DOHH2 (cell line): Measurements from ENCODE around the gene DDR2.

Source experiments
- H3F3A ChIP-seq: fragments of 200-600 bp; sonication (generic), shearing (Covaris generic); 2 replicates; pipeline ENCODE4 v1.6.0; 2016; ENCODE audit warnings: antibody characterized with exemption, mild to moderate bottlenecking; ENCODE audit not compliant: control insufficient read depth, insufficient read depth
- H3K27ac ChIP-seq: fragments of 200-600 bp; sonication (generic); 2 replicates; pipeline ENCODE4 v1.5.1; 2014; ENCODE audit warnings: low read depth, mild to moderate bottlenecking, low read length, moderate library complexity
- H3K27me3 ChIP-seq: fragments of 200-600 bp; sonication (generic); 2 replicates; pipeline ENCODE4 v1.6.1; 2014; ENCODE audit warnings: mild to moderate bottlenecking, low read length, mixed read lengths; ENCODE audit not compliant: control insufficient read depth
- H3K36me3 ChIP-seq: fragments of 200-600 bp; sonication (generic); 2 replicates; pipeline ENCODE4 v1.6.1; 2014; ENCODE audit warnings: mild to moderate bottlenecking, low read length, moderate library complexity, mixed read lengths; ENCODE audit not compliant: control insufficient read depth
- H3K4me1 ChIP-seq: fragments of 200-600 bp; sonication (generic); 2 replicates; pipeline ENCODE4 v1.6.1; 2014; ENCODE audit warnings: mild to moderate bottlenecking, low read length, mixed read lengths; ENCODE audit not compliant: control insufficient read depth
- H3K4me2 ChIP-seq: fragments of 200-600 bp; sonication (generic); 2 replicates; pipeline ENCODE4 v1.6.0; 2014; ENCODE audit warnings: mild to moderate bottlenecking, low read length, moderate library complexity
- H3K4me3 ChIP-seq: fragments of 200-600 bp; sonication (generic); 2 replicates; pipeline ENCODE4 v1.5.1; 2014; ENCODE audit warnings: mild to moderate bottlenecking, low read length, mixed read lengths
- H3K79me2 ChIP-seq: fragments of 200-600 bp; sonication (generic); 2 replicates; pipeline ENCODE4 v1.6.1; 2014; ENCODE audit warnings: mild to moderate bottlenecking, low read length, mixed read lengths; ENCODE audit not compliant: control insufficient read depth
- H3K9me2 ChIP-seq: fragments of 200-600 bp; sonication (generic); replicated peaks from 2 replicates; pipeline ENCODE4 v1.6.1; 2014; ENCODE audit warnings: mild to moderate bottlenecking, low read length, mixed read lengths; ENCODE audit not compliant: control insufficient read depth
- H3K9me3 ChIP-seq: fragments of 200-600 bp; sonication (generic); 2 replicates; pipeline ENCODE4 v1.6.1; 2014; ENCODE audit warnings: antibody characterized with exemption, low read length, mixed read lengths; ENCODE audit not compliant: control insufficient read depth, insufficient read depth
- H4K20me1 ChIP-seq: fragments of 200-600 bp; sonication (generic); 2 replicates; pipeline ENCODE4 v1.6.0; 2014; ENCODE audit warnings: low read depth, mild to moderate bottlenecking, antibody characterized with exemption, low read length, moderate library complexity; ENCODE audit not compliant: control insufficient read depth, insufficient read depth
- CTCF ChIP-seq: fragments of 200-600 bp; sonication (generic); IDR thresholded peaks from one replicate; pipeline ENCODE4 v1.5.1; 2014; ENCODE audit warnings: antibody characterized with exemption, mild to moderate bottlenecking, low read depth, low read length; ENCODE audit not compliant: poor library complexity, severe bottlenecking
- EZH2phosphoT487 ChIP-seq: fragments of 200-600 bp; sonication (generic); IDR thresholded peaks from 2 replicates; pipeline ENCODE4 v1.6.1; 2017; ENCODE audit warnings: borderline replicate concordance, mild to moderate bottlenecking, antibody characterized with exemption, low read length, moderate library complexity, mixed read lengths

Gene DDR2

GRCh38 chr1:162649583-162649982 lies 17.3 kb downstream of the DDR2 start:
- H3K27me3 ChIP-seq: peaks cover 3% of the 10 kb centered on the region; the same call in 1 of the 2 replicates
- H3K79me2 ChIP-seq: no peaks in the 10 kb centered on the region
- no peak overlapping the region for H3K4me2 ChIP-seq
- TF ChIP-seq EZH2phosphoT487 (no peak), CTCF (no peak)
- H3F3A ChIP-seq: no peaks in the 10 kb centered on the region
- H3K27ac ChIP-seq: no peak overlapping the region
- H3K4me3 ChIP-seq: no peak overlapping the region
- no peaks in the 10 kb centered on the region for H4K20me1 ChIP-seq
- H3K4me1 ChIP-seq: no peaks in the 10 kb centered on the region
- no peaks in the 10 kb centered on the region for H3K9me3 ChIP-seq
- H3K36me3 ChIP-seq: no peaks in the 10 kb centered on the region
- no peaks in the 10 kb centered on the region for H3K9me2 ChIP-seq

- no peak overlapping the region for H3K4me2 ChIP-seq
- no peaks in the 10 kb centered on the region for H3K79me2 ChIP-seq
- TF ChIP-seq CTCF (no peak), EZH2phosphoT487 (no peak)
- peaks cover 3% of the 10 kb centered on the region; the same call in 1 of the 2 replicates for H3K27me3 ChIP-seq
- H3K36me3 ChIP-seq: no peaks in the 10 kb centered on the region
- no peak overlapping the region for H3K27ac ChIP-seq
- H3K4me1 ChIP-seq: no peaks in the 10 kb centered on the region
- no peaks in the 10 kb centered on the region for H3F3A ChIP-seq
- no peaks in the 10 kb centered on the region for H3K9me2 ChIP-seq
- H3K4me3 ChIP-seq: no peak overlapping the region
- H3K9me3 ChIP-seq: no peaks in the 10 kb centered on the region
- H4K20me1 ChIP-seq: no peaks in the 10 kb centered on the region
Measured at GRCh38 chr1:162654915-162655620, 22.8 kb downstream of the DDR2 start.

- no peaks in the 10 kb centered on the region for H3K4me1 ChIP-seq
- TF ChIP-seq CTCF (no peak), EZH2phosphoT487 (no peak)
- H3K36me3 ChIP-seq: no peaks in the 10 kb centered on the region
- no peaks in the 10 kb centered on the region for H3F3A ChIP-seq
- no peak overlapping the region for H3K4me2 ChIP-seq
- H3K27ac ChIP-seq: no peak overlapping the region
- H3K79me2 ChIP-seq: no peaks in the 10 kb centered on the region
- H4K20me1 ChIP-seq: no peaks in the 10 kb centered on the region
- H3K9me3 ChIP-seq: no peaks in the 10 kb centered on the region
- no peaks in the 10 kb centered on the region for H3K27me3 ChIP-seq
- H3K9me2 ChIP-seq: no peaks in the 10 kb centered on the region
- no peak overlapping the region for H3K4me3 ChIP-seq
Measured at GRCh38 chr1:162656266-162656665, 24.0 kb downstream of the DDR2 start.
